Mesothelial cell of epicardium (in vitro differentiated cells): ENCODE data around the gene GALNT15. TPM values are rescaled to one million over a fixed set of nuclear protein-coding genes. Genes with fewer than 3 reads are reported as not detected.

ENCODE experiments used
- DNase-seq, 2 experiments: peaks; one replicate each; pipeline ENCODE4 v3.0.0; 2021; ENCODE audit warnings: low spot score in 2 of 2; ENCODE audit not compliant: unreplicated experiment in 2 of 2
- H3K27ac Mint-ChIP-seq: 2 replicates; pipeline ENCODE4 v1.8.0; 2021; ENCODE audit warnings: mixed read lengths
- H3K27me3 Mint-ChIP-seq: 2 replicates; pipeline ENCODE4 v1.8.0; 2021; ENCODE audit warnings: low read depth, mixed read lengths
- H3K36me3 Mint-ChIP-seq: 2 replicates; pipeline ENCODE4 v1.8.0; 2021; ENCODE audit warnings: mixed read lengths
- H3K4me1 Mint-ChIP-seq: 2 replicates; pipeline ENCODE4 v1.8.0; 2021; ENCODE audit warnings: mixed read lengths
- H3K4me3 Mint-ChIP-seq: 2 replicates; pipeline ENCODE4 v1.8.0; 2021; ENCODE audit warnings: mild to moderate bottlenecking, moderate library complexity, mixed read lengths
- H3K9me3 Mint-ChIP-seq: 2 replicates; pipeline ENCODE4 v1.8.0; 2021; ENCODE audit warnings: mixed read lengths
- CTCF ChIP-seq: fragments of 200-600 bp; sonication (generic); IDR thresholded peaks from one replicate; pipeline ENCODE4 v1.5.0; 2021; ENCODE audit warnings: antibody characterized with exemption; ENCODE audit not compliant: unreplicated experiment
- total RNA-seq: library from RNA; stranded (reverse); gene quantifications from 3 replicates; pipeline ENCODE4 v1.2.1, GENCODE V29; 2021

The GALNT15 gene
- total RNA-seq, 1 donor from 2014 or later = 0.07 TPM

- Mint-ChIP-seq H3K9me3 (no peaks in the 10 kb centered on the region), H3K36me3 (peaks cover 2% of the 10 kb centered on the region), H3K4me1 (peaks cover 25% of the 10 kb centered on the region), H3K4me3 (peak within 1 kb of the TSS; percentile 99), H3K27ac (peak within 1 kb of the TSS; percentile 100), H3K27me3 (no peaks in the 10 kb centered on the region)
- DNase-seq = peak; percentile 99
- no peak for TF ChIP-seq CTCF
Measured at GRCh38 chr3:16264708-16265454, 90.4 kb downstream of the GALNT15 start, which contains the start of the genes DPH3 and OXNAD1. Gene DPH3, minus strand, starts transcription at chr3:16264943. Its CDS starts 67 bp downstream, at chr3:16264876. Gene OXNAD1, plus strand, starts transcription at chr3:16265212. Its CDS starts 5,741 bp downstream, at chr3:16270953.

- DNase-seq = no peak
- H3K27ac Mint-ChIP-seq = peak overlapping the region; percentile 100
- H3K4me1 Mint-ChIP-seq = peaks cover 25% of the 10 kb centered on the region
- H3K27me3 Mint-ChIP-seq = no peaks in the 10 kb centered on the region
- TF ChIP-seq CTCF = no peak
- no peaks in the 10 kb centered on the region for H3K9me3 Mint-ChIP-seq
- no peaks in the 10 kb centered on the region for H3K36me3 Mint-ChIP-seq
- H3K4me3 Mint-ChIP-seq = peak overlapping the region; percentile 99
Measured at GRCh38 chr3:16265455-16265786, 90.9 kb downstream of the GALNT15 start.

- DNase-seq = no peak
- no peaks in the 10 kb centered on the region for H3K9me3 Mint-ChIP-seq
- TF ChIP-seq CTCF = no peak
- peaks cover 25% of the 10 kb centered on the region for H3K4me1 Mint-ChIP-seq
- no peaks in the 10 kb centered on the region for H3K27me3 Mint-ChIP-seq
- H3K4me3 Mint-ChIP-seq = no peak overlapping the region
- peaks cover 2% of the 10 kb centered on the region for H3K36me3 Mint-ChIP-seq
- peak overlapping the region; percentile 22 for H3K27ac Mint-ChIP-seq
Measured at GRCh38 chr3:16266714-16267113, 92.2 kb downstream of the GALNT15 start.

GRCh38 chr3:16270855-16271254, 96.4 kb downstream of the GALNT15 start:
- Mint-ChIP-seq H3K4me3 (no peak overlapping the region), H3K36me3 (peaks cover 5% of the 10 kb centered on the region), H3K4me1 (peaks cover 15% of the 10 kb centered on the region), H3K9me3 (no peaks in the 10 kb centered on the region), H3K27ac (no peak overlapping the region), H3K27me3 (no peaks in the 10 kb centered on the region)
- no peak for DNase-seq
- TF ChIP-seq CTCF = no peak

GRCh38 chr3:16272588-16272987, 98.1 kb downstream of the GALNT15 start:
- H3K36me3 Mint-ChIP-seq = peaks cover 7% of the 10 kb centered on the region
- H3K27ac Mint-ChIP-seq = no peak overlapping the region
- TF ChIP-seq CTCF = no peak
- DNase-seq = no peak
- H3K4me3 Mint-ChIP-seq = no peak overlapping the region
- no peaks in the 10 kb centered on the region for H3K9me3 Mint-ChIP-seq
- peaks cover under 1% of the 10 kb centered on the region for H3K4me1 Mint-ChIP-seq
- H3K27me3 Mint-ChIP-seq = no peaks in the 10 kb centered on the region
